Posterior vena cava (tissue), 2 donors: ENCODE results near the gene CTBP2. TPM values are rescaled to one million over a fixed set of nuclear protein-coding genes. Genes with fewer than 3 reads are reported as not detected.
"Not testable (repeated sequence)": the region's sequence is repeated elsewhere in the genome, so short reads cannot be mapped to it uniquely, and the experiment has no call there.

Source experiments
- DNase-seq: peaks from one replicate; pipeline ENCODE4 v3.0.0-alpha.2; 2020; ENCODE audit warnings: low spot score
- intact Hi-C, 2 donors: fragments of 100-400 bp; cut with DNase I; formaldehyde crosslinking; loops; one replicate each; pipeline versions ENCODE4 v1.14.1 to v1.14.2; 2022 to 2023
- total RNA-seq, 2 donors: library from RNA; stranded (reverse); fragmentation: NEBNext Ultra II Directional; extraction: Animal tissue kit (Norgen Biotek cat#: 25700); gene quantifications; one replicate each; pipeline ENCODE4 v1.2.1, GENCODE V29; 2021
- donor health status: DM: yes; HTN: yes; CAD: no.
- donor health status: DM: yes; HTN: yes; CAD: no.

The CTBP2 gene
- total RNA-seq, 2 donors from 2014 or later, result 44.4 to 47.3 TPM

- no peak for DNase-seq
- intact Hi-C loops, result no loop called here
These were observed 77.3 kb downstream of the CTBP2 start for GRCh38 chr10:125082881-125083575.

GRCh38 chr10:125082471-125082870, 77.9 kb downstream of the CTBP2 start:
- intact Hi-C loops, DNase-seq: not testable (repeated sequence)

- intact Hi-C loops, result no loop called here
- DNase-seq, result peak; percentile 65
These were observed 78.4 kb downstream of the CTBP2 start for GRCh38 chr10:125081931-125082330.

- DNase-seq, result no peak
- intact Hi-C loops, result no loop called here
These were observed 79.4 kb downstream of the CTBP2 start for GRCh38 chr10:125080984-125081383.

GRCh38 chr10:125080296-125080695, 80.1 kb downstream of the CTBP2 start:
- DNase-seq, result peak; percentile 48
- intact Hi-C loops, result no loop called here

- peak; percentile 64 for DNase-seq
- intact Hi-C loops, result no loop called here
These were observed 81.2 kb downstream of the CTBP2 start for GRCh38 chr10:125079091-125079600.

- peak; percentile 53 for DNase-seq
These were observed 83.3 kb downstream of the CTBP2 start for GRCh38 chr10:125076891-125077541.

GRCh38 chr10:125076121-125076825, 84.1 kb downstream of the CTBP2 start:
- DNase-seq, result peak; percentile 47
- intact Hi-C loops, result no loop called here

More at GRCh38 chr10:125076891-125077541, 83.3 kb downstream of the CTBP2 start:
- intact Hi-C loops, result no loop called here

- intact Hi-C loops, result no loop called here
These were observed 86.4 kb downstream of the CTBP2 start for GRCh38 chr10:125073996-125074395.

GRCh38 chr10:125072794-125073193, 87.6 kb downstream of the CTBP2 start:
- intact Hi-C loops, result no loop called here
- no peak for DNase-seq

More at GRCh38 chr10:125073996-125074395, 86.4 kb downstream of the CTBP2 start:
- no peak for DNase-seq

GRCh38 chr10:125071008-125071407, 89.4 kb downstream of the CTBP2 start:
- DNase-seq, result peak; percentile 64
- intact Hi-C loops, result no loop called here

GRCh38 chr10:125068406-125068805, 92.0 kb downstream of the CTBP2 start:
- DNase-seq, result no peak
- intact Hi-C loops, result no loop called here

- intact Hi-C loops, result no loop called here
These were observed 92.6 kb downstream of the CTBP2 start for GRCh38 chr10:125067764-125068163.

GRCh38 chr10:125066764-125067450, 93.5 kb downstream of the CTBP2 start:
- intact Hi-C loops, result no loop called here

More at GRCh38 chr10:125067764-125068163, 92.6 kb downstream of the CTBP2 start:
- DNase-seq, result no peak

GRCh38 chr10:125064681-125065492, 95.5 kb downstream of the CTBP2 start:
- intact Hi-C loops, result no loop called here
- DNase-seq, result no peak

More at GRCh38 chr10:125066764-125067450, 93.5 kb downstream of the CTBP2 start:
- DNase-seq, result no peak

- DNase-seq, result peak; percentile 18
- intact Hi-C loops, result no loop called here
These were observed 97.0 kb downstream of the CTBP2 start for GRCh38 chr10:125063256-125063925.

GRCh38 chr10:125062914-125063230, 97.5 kb downstream of the CTBP2 start:
- intact Hi-C loops, result no loop called here
- DNase-seq, result peak; percentile 71

GRCh38 chr10:125062227-125062913, 98.0 kb downstream of the CTBP2 start:
- peak; percentile 32 for DNase-seq
- intact Hi-C loops, result no loop called here
